WTC11 (cell line): ENCODE results near the gene NPFFR1. TPM values are rescaled to one million over a fixed set of nuclear protein-coding genes. Genes with fewer than 3 reads are reported as not detected.

Source experiments
- ATAC-seq: fragments of 200-7000 bp; cut with Tn5 transposase; 2 replicates; pipeline ENCODE4 v1.10.0; 2021; ENCODE audit warnings: mild to moderate bottlenecking, moderate library complexity
- CTCF ChIA-PET: fragments of 300-600 bp; sonication (Branson Sonifier 250); formaldehyde crosslinking; loops from one replicate; lab custom pipeline; 2021; ENCODE audit warnings: antibody characterized with exemption; lab: Charles Lee
- POLR2A ChIA-PET: fragments of 350-600 bp; sonication (Branson Sonifier 250); formaldehyde crosslinking; loops from one replicate; lab custom pipeline; 2021; ENCODE audit warnings: antibody characterized with exemption; lab: Charles Lee
- DNase-seq: peaks from one replicate; pipeline ENCODE4 v3.0.0; 2021; ENCODE audit warnings: low spot score
- H3K27ac Mint-ChIP-seq: 2 replicates; pipeline ENCODE4 v1.8.0; 2021; ENCODE audit warnings: mixed read lengths
- H3K27me3 Mint-ChIP-seq: 2 replicates; pipeline ENCODE4 v1.8.0; 2021; ENCODE audit warnings: low read depth, mild to moderate bottlenecking, moderate library complexity, mixed read lengths
- H3K36me3 Mint-ChIP-seq: 2 replicates; pipeline ENCODE4 v1.8.0; 2021; ENCODE audit warnings: mixed read lengths
- H3K4me1 Mint-ChIP-seq: 2 replicates; pipeline ENCODE4 v1.8.0; 2022; ENCODE audit warnings: mixed read lengths
- H3K4me3 Mint-ChIP-seq: 2 replicates; pipeline ENCODE4 v1.8.0; 2021; ENCODE audit warnings: mild to moderate bottlenecking, moderate library complexity, mixed read lengths
- H3K9me3 Mint-ChIP-seq: 2 replicates; pipeline ENCODE4 v1.8.0; 2021; ENCODE audit warnings: mixed read lengths
- CBFB ChIP-seq: sonication (generic); formaldehyde crosslinking; IDR thresholded peaks from 2 replicates; pipeline ENCODE4 v1.8.1; 2022; ENCODE audit warnings: mild to moderate bottlenecking, low read depth, missing genetic modification reagents
- ELF4 ChIP-seq: sonication (generic); formaldehyde crosslinking; IDR thresholded peaks from 2 replicates; pipeline ENCODE4 v1.8.1; 2022; ENCODE audit warnings: low read depth, mild to moderate bottlenecking, moderate library complexity, missing genetic modification reagents
- EMX1 ChIP-seq: fragments of 250-450 bp; sonication (Bioruptor Pico); IDR thresholded peaks from 2 replicates; pipeline ENCODE4 v1.8.0; 2021; ENCODE audit warnings: mild to moderate bottlenecking
- ESRRA ChIP-seq: sonication (generic); formaldehyde crosslinking; IDR thresholded peaks from 2 replicates; pipeline ENCODE4 v1.8.1; 2022; ENCODE audit warnings: mild to moderate bottlenecking, missing genetic modification reagents, borderline replicate concordance
- FOXK1 ChIP-seq: sonication (generic); formaldehyde crosslinking; IDR thresholded peaks from 2 replicates; pipeline ENCODE4 v1.8.0; 2022; ENCODE audit warnings: mild to moderate bottlenecking, moderate library complexity, missing genetic modification reagents
- GABPB1 ChIP-seq: sonication (generic); formaldehyde crosslinking; IDR thresholded peaks from 2 replicates; pipeline ENCODE4 v1.8.1; 2023; ENCODE audit warnings: mild to moderate bottlenecking, missing genetic modification reagents
- JUN ChIP-seq: sonication (generic); formaldehyde crosslinking; IDR thresholded peaks from 2 replicates; pipeline ENCODE4 v1.8.0; 2023; ENCODE audit warnings: mild to moderate bottlenecking, missing genetic modification reagents
- MYBL2 ChIP-seq: sonication (generic); formaldehyde crosslinking; IDR thresholded peaks from 2 replicates; pipeline ENCODE4 v1.8.1; 2023; ENCODE audit warnings: mild to moderate bottlenecking, moderate library complexity, missing genetic modification reagents
- NFE2L1 ChIP-seq: sonication (generic); formaldehyde crosslinking; IDR thresholded peaks from 2 replicates; pipeline ENCODE4 v1.8.1; 2023; ENCODE audit warnings: missing genetic modification reagents
- SMAD4 ChIP-seq: sonication (generic); formaldehyde crosslinking; IDR thresholded peaks from 2 replicates; pipeline ENCODE4 v1.8.0; 2022; ENCODE audit warnings: mild to moderate bottlenecking, missing genetic modification reagents
- SP1 ChIP-seq: sonication (generic); formaldehyde crosslinking; conservative IDR thresholded peaks from 2 replicates; pipeline ENCODE4 v1.8.1; 2022; ENCODE audit warnings: missing genetic modification reagents
- ZBTB21 ChIP-seq: sonication (generic); formaldehyde crosslinking; IDR thresholded peaks from 2 replicates; pipeline ENCODE4 v1.8.1; 2023; ENCODE audit warnings: mild to moderate bottlenecking, missing genetic modification reagents, borderline replicate concordance
- ZNF263 ChIP-seq: sonication (generic); formaldehyde crosslinking; IDR thresholded peaks from 2 replicates; pipeline ENCODE4 v1.8.1; 2022; ENCODE audit warnings: low read depth, mild to moderate bottlenecking, moderate library complexity, missing genetic modification reagents
- total RNA-seq: library from RNA; stranded (reverse); gene quantifications from 3 replicates; pipeline ENCODE4 v1.2.3, GENCODE V29; 2021
- TF ChIP-seq, protein P1 (sequence below): sonication (generic); formaldehyde crosslinking; conservative IDR thresholded peaks from 2 replicates; pipeline ENCODE4 v1.8.1; 2022; ENCODE audit warnings: mild to moderate bottlenecking, missing genetic modification reagents
- TF ChIP-seq, protein P2 (sequence below): sonication (generic); formaldehyde crosslinking; IDR thresholded peaks from 2 replicates; pipeline ENCODE4 v1.8.0; 2023; ENCODE audit warnings: missing genetic modification reagents, mild to moderate bottlenecking, borderline replicate concordance
- TF ChIP-seq, protein P3 (sequence below): sonication (generic); formaldehyde crosslinking; IDR thresholded peaks from 2 replicates; pipeline ENCODE4 v1.8.1; 2023; ENCODE audit warnings: mild to moderate bottlenecking, missing genetic modification reagents, moderate library complexity
- TF ChIP-seq, protein P4 (sequence below): fragments of 250-450 bp; sonication (Bioruptor Pico); IDR thresholded peaks from 2 replicates; pipeline ENCODE4 v1.9.0; 2021; ENCODE audit warnings: mild to moderate bottlenecking
- TF ChIP-seq, protein P5 (sequence below): sonication (generic); formaldehyde crosslinking; IDR thresholded peaks from 2 replicates; pipeline ENCODE4 v1.8.0; 2022; ENCODE audit warnings: mild to moderate bottlenecking, missing genetic modification reagents
- TF ChIP-seq, protein P6 (sequence below): sonication (generic); formaldehyde crosslinking; IDR thresholded peaks from 2 replicates; pipeline ENCODE4 v1.8.0; 2022; ENCODE audit warnings: mild to moderate bottlenecking, missing genetic modification reagents
- TF ChIP-seq, protein P7 (sequence below): sonication (generic); formaldehyde crosslinking; IDR thresholded peaks from 2 replicates; pipeline ENCODE4 v1.8.1; 2022; ENCODE audit warnings: mild to moderate bottlenecking, missing genetic modification reagents, moderate library complexity, borderline replicate concordance

NPFFR1 gene
- total RNA-seq, 1 experiment from 2014 or later = 0.04 TPM

DNA sequence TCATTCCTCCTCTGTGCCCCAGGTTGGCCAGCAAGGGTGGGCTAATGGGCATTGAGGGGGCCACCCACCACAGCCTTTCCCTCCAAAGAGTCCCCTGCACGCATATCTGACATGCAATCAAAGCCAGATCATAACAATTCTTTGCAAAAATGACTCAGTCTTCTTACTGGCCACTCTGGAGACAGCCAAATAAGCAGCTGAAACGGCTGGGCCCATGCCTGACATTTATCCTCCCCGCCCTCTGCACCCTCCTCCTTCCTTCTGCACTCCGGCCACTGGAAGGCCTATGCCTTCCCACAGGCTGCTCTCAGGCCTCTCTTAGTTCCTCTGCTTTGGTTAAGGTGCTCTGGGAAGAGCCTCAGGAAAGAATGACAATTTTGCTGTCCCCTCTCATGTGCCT is 29.2 kb upstream of the NPFFR1 start:
- H3K27me3 Mint-ChIP-seq = no peaks in the 10 kb centered on the region
- CTCF ChIA-PET = interaction anchor here (1.0 to 1.2 kb wide), 2 partner anchors 46 to 48 kb away, joined by 3 to 4 read pairs; no protein-coding TSS in a partner anchor
- no peaks in the 10 kb centered on the region for H3K9me3 Mint-ChIP-seq
- DNase-seq = no peak
- no peak overlapping the region for H3K4me3 Mint-ChIP-seq
- no peak overlapping the region for H3K27ac Mint-ChIP-seq
- H3K4me1 Mint-ChIP-seq = no peaks in the 10 kb centered on the region
- ATAC-seq = no peak
- H3K36me3 Mint-ChIP-seq = 0 out of 2 replicates have a peak, but pooled peaks cover 2% of the 10 kb centered on the region
- TF ChIP-seq MYBL2 (CRISPR knock-in tag) = no peak
- TF ChIP-seq GABPB1 (CRISPR knock-in tag) = no peak
- TF ChIP-seq, protein P1, sequence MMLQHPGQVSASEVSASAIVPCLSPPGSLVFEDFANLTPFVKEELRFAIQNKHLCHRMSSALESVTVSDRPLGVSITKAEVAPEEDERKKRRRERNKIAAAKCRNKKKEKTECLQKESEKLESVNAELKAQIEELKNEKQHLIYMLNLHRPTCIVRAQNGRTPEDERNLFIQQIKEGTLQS (CRISPR knock-in tag) = no peak
- TF ChIP-seq, protein P2, sequence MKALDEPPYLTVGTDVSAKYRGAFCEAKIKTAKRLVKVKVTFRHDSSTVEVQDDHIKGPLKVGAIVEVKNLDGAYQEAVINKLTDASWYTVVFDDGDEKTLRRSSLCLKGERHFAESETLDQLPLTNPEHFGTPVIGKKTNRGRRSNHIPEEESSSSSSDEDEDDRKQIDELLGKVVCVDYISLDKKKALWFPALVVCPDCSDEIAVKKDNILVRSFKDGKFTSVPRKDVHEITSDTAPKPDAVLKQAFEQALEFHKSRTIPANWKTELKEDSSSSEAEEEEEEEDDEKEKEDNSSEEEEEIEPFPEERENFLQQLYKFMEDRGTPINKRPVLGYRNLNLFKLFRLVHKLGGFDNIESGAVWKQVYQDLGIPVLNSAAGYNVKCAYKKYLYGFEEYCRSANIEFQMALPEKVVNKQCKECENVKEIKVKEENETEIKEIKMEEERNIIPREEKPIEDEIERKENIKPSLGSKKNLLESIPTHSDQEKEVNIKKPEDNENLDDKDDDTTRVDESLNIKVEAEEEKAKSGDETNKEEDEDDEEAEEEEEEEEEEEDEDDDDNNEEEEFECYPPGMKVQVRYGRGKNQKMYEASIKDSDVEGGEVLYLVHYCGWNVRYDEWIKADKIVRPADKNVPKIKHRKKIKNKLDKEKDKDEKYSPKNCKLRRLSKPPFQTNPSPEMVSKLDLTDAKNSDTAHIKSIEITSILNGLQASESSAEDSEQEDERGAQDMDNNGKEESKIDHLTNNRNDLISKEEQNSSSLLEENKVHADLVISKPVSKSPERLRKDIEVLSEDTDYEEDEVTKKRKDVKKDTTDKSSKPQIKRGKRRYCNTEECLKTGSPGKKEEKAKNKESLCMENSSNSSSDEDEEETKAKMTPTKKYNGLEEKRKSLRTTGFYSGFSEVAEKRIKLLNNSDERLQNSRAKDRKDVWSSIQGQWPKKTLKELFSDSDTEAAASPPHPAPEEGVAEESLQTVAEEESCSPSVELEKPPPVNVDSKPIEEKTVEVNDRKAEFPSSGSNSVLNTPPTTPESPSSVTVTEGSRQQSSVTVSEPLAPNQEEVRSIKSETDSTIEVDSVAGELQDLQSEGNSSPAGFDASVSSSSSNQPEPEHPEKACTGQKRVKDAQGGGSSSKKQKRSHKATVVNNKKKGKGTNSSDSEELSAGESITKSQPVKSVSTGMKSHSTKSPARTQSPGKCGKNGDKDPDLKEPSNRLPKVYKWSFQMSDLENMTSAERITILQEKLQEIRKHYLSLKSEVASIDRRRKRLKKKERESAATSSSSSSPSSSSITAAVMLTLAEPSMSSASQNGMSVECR = no peak
- TF ChIP-seq, all 79 proteins: peak for 0
- POLR2A ChIA-PET = no interaction called here

DNA sequence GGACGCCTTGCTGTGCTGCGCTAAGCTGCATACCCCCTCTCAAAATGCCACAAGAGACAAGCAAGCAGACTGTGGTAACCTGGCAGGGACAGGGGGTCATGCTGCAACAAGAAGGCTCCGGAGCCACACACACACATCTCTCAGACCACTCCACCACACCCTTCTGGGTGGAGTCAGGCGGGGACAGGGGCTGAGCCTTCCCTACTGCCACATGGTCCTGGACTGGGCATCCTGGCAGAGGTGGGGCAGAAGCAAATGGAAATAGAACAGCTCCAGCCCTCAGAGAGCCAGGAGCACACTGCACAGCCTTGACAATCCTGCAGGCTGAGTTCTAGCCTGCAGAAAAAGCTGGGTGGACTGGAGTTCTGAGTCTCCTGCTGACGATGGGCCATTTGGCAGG is 28.4 kb upstream of the NPFFR1 start:
- no peaks in the 10 kb centered on the region for H3K9me3 Mint-ChIP-seq
- TF ChIP-seq CBFB (CRISPR knock-in tag) = no peak
- TF ChIP-seq ELF4 (CRISPR knock-in tag) = no peak
- TF ChIP-seq, protein P3, sequence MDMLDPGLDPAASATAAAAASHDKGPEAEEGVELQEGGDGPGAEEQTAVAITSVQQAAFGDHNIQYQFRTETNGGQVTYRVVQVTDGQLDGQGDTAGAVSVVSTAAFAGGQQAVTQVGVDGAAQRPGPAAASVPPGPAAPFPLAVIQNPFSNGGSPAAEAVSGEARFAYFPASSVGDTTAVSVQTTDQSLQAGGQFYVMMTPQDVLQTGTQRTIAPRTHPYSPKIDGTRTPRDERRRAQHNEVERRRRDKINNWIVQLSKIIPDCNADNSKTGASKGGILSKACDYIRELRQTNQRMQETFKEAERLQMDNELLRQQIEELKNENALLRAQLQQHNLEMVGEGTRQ (CRISPR knock-in tag) = no peak
- TF ChIP-seq JUN (CRISPR knock-in tag) = no peak
- TF ChIP-seq, protein P4, sequence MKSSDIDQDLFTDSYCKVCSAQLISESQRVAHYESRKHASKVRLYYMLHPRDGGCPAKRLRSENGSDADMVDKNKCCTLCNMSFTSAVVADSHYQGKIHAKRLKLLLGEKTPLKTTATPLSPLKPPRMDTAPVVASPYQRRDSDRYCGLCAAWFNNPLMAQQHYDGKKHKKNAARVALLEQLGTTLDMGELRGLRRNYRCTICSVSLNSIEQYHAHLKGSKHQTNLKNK (CRISPR knock-in tag) = no peak
- TF ChIP-seq NFE2L1 = no peak
- TF ChIP-seq ESRRA (CRISPR knock-in tag) = no peak
- TF ChIP-seq SMAD4 (CRISPR knock-in tag) = no peak
- TF ChIP-seq ZNF263 (CRISPR knock-in tag) = no peak
- TF ChIP-seq, protein P5, sequence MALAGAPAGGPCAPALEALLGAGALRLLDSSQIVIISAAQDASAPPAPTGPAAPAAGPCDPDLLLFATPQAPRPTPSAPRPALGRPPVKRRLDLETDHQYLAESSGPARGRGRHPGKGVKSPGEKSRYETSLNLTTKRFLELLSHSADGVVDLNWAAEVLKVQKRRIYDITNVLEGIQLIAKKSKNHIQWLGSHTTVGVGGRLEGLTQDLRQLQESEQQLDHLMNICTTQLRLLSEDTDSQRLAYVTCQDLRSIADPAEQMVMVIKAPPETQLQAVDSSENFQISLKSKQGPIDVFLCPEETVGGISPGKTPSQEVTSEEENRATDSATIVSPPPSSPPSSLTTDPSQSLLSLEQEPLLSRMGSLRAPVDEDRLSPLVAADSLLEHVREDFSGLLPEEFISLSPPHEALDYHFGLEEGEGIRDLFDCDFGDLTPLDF (CRISPR knock-in tag) = no peak
- TF ChIP-seq SP1 (CRISPR knock-in tag) = no peak
- TF ChIP-seq, protein P6, sequence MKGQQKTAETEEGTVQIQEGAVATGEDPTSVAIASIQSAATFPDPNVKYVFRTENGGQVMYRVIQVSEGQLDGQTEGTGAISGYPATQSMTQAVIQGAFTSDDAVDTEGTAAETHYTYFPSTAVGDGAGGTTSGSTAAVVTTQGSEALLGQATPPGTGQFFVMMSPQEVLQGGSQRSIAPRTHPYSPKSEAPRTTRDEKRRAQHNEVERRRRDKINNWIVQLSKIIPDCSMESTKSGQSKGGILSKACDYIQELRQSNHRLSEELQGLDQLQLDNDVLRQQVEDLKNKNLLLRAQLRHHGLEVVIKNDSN = no peak
- TF ChIP-seq, protein P7, sequence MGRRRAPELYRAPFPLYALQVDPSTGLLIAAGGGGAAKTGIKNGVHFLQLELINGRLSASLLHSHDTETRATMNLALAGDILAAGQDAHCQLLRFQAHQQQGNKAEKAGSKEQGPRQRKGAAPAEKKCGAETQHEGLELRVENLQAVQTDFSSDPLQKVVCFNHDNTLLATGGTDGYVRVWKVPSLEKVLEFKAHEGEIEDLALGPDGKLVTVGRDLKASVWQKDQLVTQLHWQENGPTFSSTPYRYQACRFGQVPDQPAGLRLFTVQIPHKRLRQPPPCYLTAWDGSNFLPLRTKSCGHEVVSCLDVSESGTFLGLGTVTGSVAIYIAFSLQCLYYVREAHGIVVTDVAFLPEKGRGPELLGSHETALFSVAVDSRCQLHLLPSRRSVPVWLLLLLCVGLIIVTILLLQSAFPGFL (CRISPR knock-in tag) = no peak
- TF ChIP-seq EMX1 (CRISPR knock-in tag) = no peak
- TF ChIP-seq FOXK1 (CRISPR knock-in tag) = no peak
- TF ChIP-seq GABPB1 (CRISPR knock-in tag) = no peak
- no peak for TF ChIP-seq ZBTB21 (CRISPR knock-in tag)
- no peaks in the 10 kb centered on the region for H3K27me3 Mint-ChIP-seq
- POLR2A ChIA-PET = no interaction called here
- CTCF ChIA-PET = interaction anchor here (0.6 to 1.2 kb wide), 3 partner anchors 45 to 91 kb away, joined by 3 to 4 read pairs (median 3); no protein-coding TSS in a partner anchor
- H3K4me3 Mint-ChIP-seq = no peak overlapping the region
- H3K27ac Mint-ChIP-seq = no peak overlapping the region
- ATAC-seq = no peak
- H3K4me1 Mint-ChIP-seq = no peaks in the 10 kb centered on the region
- no peak for DNase-seq
- H3K36me3 Mint-ChIP-seq = peaks cover 2% of the 10 kb centered on the region; the same call in 1 of the 2 replicates
